A549 (cell line): ENCODE data around the gene KCNIP4. TPM values are rescaled to one million over a fixed set of nuclear protein-coding genes. Genes with fewer than 3 reads are reported as not detected.

Experiments
- ATAC-seq, 2 experiments: fragments of 200-7000 bp in 1 of 2; fragments of >200 bp in 1 of 2; cut with Nextera tagmentation in 1 of 2; cut with Tn5 transposase in 1 of 2; 3 replicates each; pipeline versions ENCODE4 v1.8.0 to v1.9.1; 2018 to 2020; ENCODE audit warnings: mild to moderate bottlenecking in 1 of 2, moderate library complexity in 1 of 2
- CTCF ChIA-PET: fragments of 300-600 bp; sonication (Branson Sonifier 250); formaldehyde crosslinking; extraction: SDS; loops from one replicate; lab custom pipeline; 2021; ENCODE audit warnings: antibody characterized with exemption, inconsistent platforms; lab: Yijun Ruan, JAX
- POLR2A ChIA-PET: fragments of 350-600 bp; formaldehyde crosslinking; extraction: SDS; loops from one replicate; lab custom pipeline; 2021; ENCODE audit warnings: antibody characterized with exemption, inconsistent platforms; lab: Yijun Ruan, JAX
- DNase-seq, 2 experiments: peaks; one replicate each; pipeline versions ENCODE4 v3.0.0 to v3.0.0-alpha.2; 2011 to 2016; ENCODE audit warnings: low read depth in 1 of 2, low spot score in 1 of 2
- FAIRE-seq: peaks from 2 replicates; lab custom pipeline; 2011; peaks lifted over from hg19 to GRCh38; lab: Jason Lieb, UNC
- H3K27ac ChIP-seq, 2 experiments: fragments of >200 bp; sonication (Bioruptor Twin); formaldehyde crosslinking; 3 replicates each; pipeline ENCODE4 v1.5.1; 2016 to 2017
- H3K4me1 ChIP-seq: fragments of >200 bp; sonication (Bioruptor Twin); formaldehyde crosslinking; 3 replicates; pipeline ENCODE4 v1.6.1; 2016
- H3K4me2 ChIP-seq: fragments of >200 bp; sonication (Bioruptor Twin); formaldehyde crosslinking; 3 replicates; pipeline ENCODE4 v1.6.1; 2016
- H3K4me3 ChIP-seq: fragments of >200 bp; sonication (Bioruptor Twin); formaldehyde crosslinking; 3 replicates; pipeline ENCODE4 v1.5.1; 2016
- H3K9me3 ChIP-seq: fragments of >200 bp; sonication (Bioruptor Twin); formaldehyde crosslinking; 3 replicates; pipeline ENCODE4 v1.6.1; 2016
- CBX8 ChIP-seq: fragments of 200-600 bp; sonication (generic); IDR thresholded peaks from 2 replicates; pipeline ENCODE4 v1.6.1; 2016
- CHD4 ChIP-seq: fragments of 200-600 bp; sonication (generic); IDR thresholded peaks from 2 replicates; pipeline ENCODE4 v1.6.1; 2016; ENCODE audit warnings: antibody characterized with exemption, mild to moderate bottlenecking, borderline replicate concordance
- E2F6 ChIP-seq: IDR thresholded peaks from 2 replicates; pipeline ENCODE4 v1.6.1; 2012; ENCODE audit warnings: low read depth, borderline replicate concordance
- ESRRA ChIP-seq: fragments of 150-350 bp; IDR thresholded peaks from 2 replicates; pipeline ENCODE4 v1.6.1; 2014; ENCODE audit warnings: mild to moderate bottlenecking, low read length, borderline replicate concordance
- FOSB ChIP-seq: fragments of 250-450 bp; sonication (Bioruptor Pico); IDR thresholded peaks from 2 replicates; pipeline ENCODE4 v1.5.0; 2020; ENCODE audit warnings: mild to moderate bottlenecking, moderate library complexity
- FOXS1 ChIP-seq: fragments of 250-450 bp; sonication (Bioruptor Pico); IDR thresholded peaks from 2 replicates; pipeline ENCODE4 v1.5.0; 2020; ENCODE audit warnings: mild to moderate bottlenecking, moderate library complexity
- HDAC2 ChIP-seq: fragments of 200-600 bp; sonication (generic); IDR thresholded peaks from 2 replicates; pipeline ENCODE4 v1.6.1; 2016
- KDM5A ChIP-seq: fragments of 200-600 bp; sonication (generic); IDR thresholded peaks from 2 replicates; pipeline ENCODE4 v1.6.1; 2016; ENCODE audit warnings: antibody characterized with exemption, mild to moderate bottlenecking
- MAZ ChIP-seq: fragments of 150-350 bp; IDR thresholded peaks from 2 replicates; pipeline ENCODE4 v1.6.1; 2014; ENCODE audit warnings: antibody characterized with exemption, low read depth, low read length, borderline replicate concordance
- MYC ChIP-seq: IDR thresholded peaks from 2 replicates; pipeline ENCODE4 v1.6.1; 2012; ENCODE audit warnings: mild to moderate bottlenecking, inconsistent platforms, low read length, improper control_type of control experiment, borderline replicate concordance
- PHF8 ChIP-seq: fragments of 200-600 bp; sonication (generic); IDR thresholded peaks from 2 replicates; pipeline ENCODE4 v1.6.1; 2016; ENCODE audit warnings: low read depth, mild to moderate bottlenecking, antibody characterized with exemption, moderate library complexity, borderline replicate concordance
- POLR2AphosphoS2 ChIP-seq: conservative IDR thresholded peaks from 2 replicates; pipeline ENCODE4 v1.6.1; 2012; ENCODE audit warnings: low read length, improper control_type of control experiment, inconsistent platforms
- RCOR1 ChIP-seq: fragments of 150-350 bp; IDR thresholded peaks from 2 replicates; pipeline ENCODE4 v1.6.1; 2014; ENCODE audit warnings: antibody characterized with exemption, low read length, low read depth
- RFX5 ChIP-seq: fragments of 450-650 bp; IDR thresholded peaks from 2 replicates; pipeline ENCODE4 v1.7.1; 2014; ENCODE audit warnings: antibody characterized with exemption, mild to moderate bottlenecking, moderate library complexity
- SMC3 ChIP-seq: fragments of >200 bp; sonication (Bioruptor Twin); formaldehyde crosslinking; IDR thresholded peaks from 3 replicates; pipeline ENCODE4 v1.6.1; 2018; ENCODE audit warnings: inconsistent platforms
- TP53 ChIP-seq: fragments of 250-450 bp; sonication (Bioruptor Pico); IDR thresholded peaks from 2 replicates; pipeline ENCODE4 v1.5.0; 2021; ENCODE audit warnings: mild to moderate bottlenecking, moderate library complexity
- ZNF302 ChIP-seq: fragments of 250-450 bp; sonication (Bioruptor Pico); IDR thresholded peaks from 2 replicates; pipeline ENCODE4 v1.9.0; 2021; ENCODE audit warnings: inconsistent platforms, mild to moderate bottlenecking, moderate library complexity
- WGBS: methylation state at CpG from one replicate; pipeline ENCODE4 v1.1.6; 2017; ENCODE audit errors: missing lambda C conversion rate; 5-methylcytosine and 5-hydroxymethylcytosine counted together
- polyA plus RNA-seq, 4 experiments: library from polyadenylated mRNA; depleted of rRNA in 3 of 4; stranded (reverse); fragments of >200 nt; fragmentation: RNase III in 1 of 4; extraction: RNeasy Plus Mini Kit Qiagen cat#74134 plus additional on column Dnase treatment in 1 of 4; gene quantifications; 2 replicates in 3 of 4; 3 replicates in 1 of 4; pipeline ENCODE4 v1.2.3, GENCODE V29; 2011 to 2017
- TF ChIP-seq, protein P1 (sequence below): fragments of 200-600 bp; sonication (generic); IDR thresholded peaks from 2 replicates; pipeline ENCODE4 v1.6.1; 2016; ENCODE audit warnings: antibody characterized with exemption, mild to moderate bottlenecking, moderate library complexity
- TF ChIP-seq, protein P2 (sequence below): IDR thresholded peaks from 2 replicates; pipeline ENCODE4 v1.6.1; 2012
- TF ChIP-seq, protein P3 (sequence below): fragments of >200 bp; sonication (Bioruptor Twin); formaldehyde crosslinking; IDR thresholded peaks from 3 replicates; pipeline ENCODE4 v1.6.1; 2016

Gene KCNIP4
- polyA plus RNA-seq, 2 of the 4 experiments (the other 2 are of a cell fraction), result not detected

- Histone ChIP-seq H3K4me2 (no peak overlapping the region), H3K4me3 (no peak overlapping the region), H3K4me1 (no peaks in the 10 kb centered on the region), H3K9me3 (no peaks in the 10 kb centered on the region), H3K27ac (no peak overlapping the region)
- ChIA-PET CTCF (no interaction called here), POLR2A (no interaction called here)
- WGBS, result 0% methylated on average over 2 of the region's 2 CpGs
- FAIRE-seq, result no peak
- TF ChIP-seq MAZ, result no peak
- TF ChIP-seq, protein P1, sequence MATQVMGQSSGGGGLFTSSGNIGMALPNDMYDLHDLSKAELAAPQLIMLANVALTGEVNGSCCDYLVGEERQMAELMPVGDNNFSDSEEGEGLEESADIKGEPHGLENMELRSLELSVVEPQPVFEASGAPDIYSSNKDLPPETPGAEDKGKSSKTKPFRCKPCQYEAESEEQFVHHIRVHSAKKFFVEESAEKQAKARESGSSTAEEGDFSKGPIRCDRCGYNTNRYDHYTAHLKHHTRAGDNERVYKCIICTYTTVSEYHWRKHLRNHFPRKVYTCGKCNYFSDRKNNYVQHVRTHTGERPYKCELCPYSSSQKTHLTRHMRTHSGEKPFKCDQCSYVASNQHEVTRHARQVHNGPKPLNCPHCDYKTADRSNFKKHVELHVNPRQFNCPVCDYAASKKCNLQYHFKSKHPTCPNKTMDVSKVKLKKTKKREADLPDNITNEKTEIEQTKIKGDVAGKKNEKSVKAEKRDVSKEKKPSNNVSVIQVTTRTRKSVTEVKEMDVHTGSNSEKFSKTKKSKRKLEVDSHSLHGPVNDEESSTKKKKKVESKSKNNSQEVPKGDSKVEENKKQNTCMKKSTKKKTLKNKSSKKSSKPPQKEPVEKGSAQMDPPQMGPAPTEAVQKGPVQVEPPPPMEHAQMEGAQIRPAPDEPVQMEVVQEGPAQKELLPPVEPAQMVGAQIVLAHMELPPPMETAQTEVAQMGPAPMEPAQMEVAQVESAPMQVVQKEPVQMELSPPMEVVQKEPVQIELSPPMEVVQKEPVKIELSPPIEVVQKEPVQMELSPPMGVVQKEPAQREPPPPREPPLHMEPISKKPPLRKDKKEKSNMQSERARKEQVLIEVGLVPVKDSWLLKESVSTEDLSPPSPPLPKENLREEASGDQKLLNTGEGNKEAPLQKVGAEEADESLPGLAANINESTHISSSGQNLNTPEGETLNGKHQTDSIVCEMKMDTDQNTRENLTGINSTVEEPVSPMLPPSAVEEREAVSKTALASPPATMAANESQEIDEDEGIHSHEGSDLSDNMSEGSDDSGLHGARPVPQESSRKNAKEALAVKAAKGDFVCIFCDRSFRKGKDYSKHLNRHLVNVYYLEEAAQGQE, result no peak
- no peak for TF ChIP-seq KDM5A
- TF ChIP-seq TP53 (CRISPR knock-in tag), result no peak
- TF ChIP-seq RCOR1, result no peak
- TF ChIP-seq MYC, result no peak
- TF ChIP-seq CHD4, result no peak
- no peak for TF ChIP-seq SMC3
- no peak for TF ChIP-seq FOXS1 (CRISPR knock-in tag)
- no peak for TF ChIP-seq ESRRA
- no peak for TF ChIP-seq CBX8
- no peak for TF ChIP-seq ZNF302 (CRISPR knock-in tag)
- TF ChIP-seq HDAC2, result no peak
- no peak for TF ChIP-seq PHF8
- no peak for TF ChIP-seq FOSB (CRISPR knock-in tag)
- TF ChIP-seq, protein P2, sequence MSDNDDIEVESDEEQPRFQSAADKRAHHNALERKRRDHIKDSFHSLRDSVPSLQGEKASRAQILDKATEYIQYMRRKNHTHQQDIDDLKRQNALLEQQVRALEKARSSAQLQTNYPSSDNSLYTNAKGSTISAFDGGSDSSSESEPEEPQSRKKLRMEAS, result no peak
- TF ChIP-seq RFX5, result no peak
- DNase-seq, result no peak
- ATAC-seq, result no peak
These were observed 571.5 kb downstream of the KCNIP4 start for GRCh38 chr4:21377046-21377445.

DNA sequence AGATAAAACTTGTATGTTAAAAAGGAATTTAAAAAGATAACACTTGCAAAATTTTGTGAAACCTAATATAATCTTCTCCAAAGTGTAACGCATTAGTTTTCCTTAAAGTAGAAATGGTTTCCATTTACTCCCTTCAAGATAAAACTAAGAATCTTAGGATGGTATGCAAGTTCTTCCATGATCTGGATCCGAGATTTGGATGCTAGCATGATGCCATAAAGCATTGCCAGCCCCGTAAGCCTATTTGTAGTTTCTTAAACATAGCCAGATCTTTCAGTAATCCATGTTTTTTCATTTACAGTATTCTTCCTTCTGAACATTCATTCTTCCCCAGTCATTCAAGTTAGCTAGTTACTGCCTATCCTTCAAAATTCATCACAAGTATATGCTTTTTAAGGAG lies 572.4 kb downstream of the KCNIP4 start:
- no peak for TF ChIP-seq POLR2AphosphoS2
- TF ChIP-seq RFX5, result no peak
- no peak for TF ChIP-seq RCOR1
- TF ChIP-seq E2F6, result no peak
- TF ChIP-seq, protein P3, sequence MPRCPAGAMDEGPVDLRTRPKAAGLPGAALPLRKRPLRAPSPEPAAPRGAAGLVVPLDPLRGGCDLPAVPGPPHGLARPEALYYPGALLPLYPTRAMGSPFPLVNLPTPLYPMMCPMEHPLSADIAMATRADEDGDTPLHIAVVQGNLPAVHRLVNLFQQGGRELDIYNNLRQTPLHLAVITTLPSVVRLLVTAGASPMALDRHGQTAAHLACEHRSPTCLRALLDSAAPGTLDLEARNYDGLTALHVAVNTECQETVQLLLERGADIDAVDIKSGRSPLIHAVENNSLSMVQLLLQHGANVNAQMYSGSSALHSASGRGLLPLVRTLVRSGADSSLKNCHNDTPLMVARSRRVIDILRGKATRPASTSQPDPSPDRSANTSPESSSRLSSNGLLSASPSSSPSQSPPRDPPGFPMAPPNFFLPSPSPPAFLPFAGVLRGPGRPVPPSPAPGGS, result no peak
- POLR2A ChIA-PET, result no interaction called here
- ATAC-seq (no peak), DNase-seq (no peak), FAIRE-seq (no peak)
- no peak overlapping the region for H3K4me2 ChIP-seq
- no peaks in the 10 kb centered on the region for H3K4me1 ChIP-seq
- H3K4me3 ChIP-seq, result no peak overlapping the region
- no peaks in the 10 kb centered on the region for H3K9me3 ChIP-seq
- WGBS, result 9% methylated on average over 3 of the region's 3 CpGs
- H3K27ac ChIP-seq, result no peak overlapping the region
- CTCF ChIA-PET, result no interaction called here
